Cardiac fibroblast (primary cell): ENCODE measurements around the gene PXDN.
A peak's percentile ranks its signal among the peaks of the same experiment; 100 is the strongest.
"Not testable (repeated sequence)": the region's sequence is repeated elsewhere in the genome, so short reads cannot be mapped to it uniquely, and the experiment has no call there.

Experiments used
- DNase-seq, 2 donors: peaks; one replicate each; pipeline versions ENCODE4 v3.0.0 to v3.0.0-alpha.2; 2010; ENCODE audit warnings: low read depth in 2 of 2
- H3K4me3 ChIP-seq, 2 donors: replicated peaks in 1 of 2; 1 replicate in 1 of 2; 2 replicates in 1 of 2; pipeline ENCODE4 v1.5.1; 2011; ENCODE audit warnings: low read depth in 2 of 2, low read length in 2 of 2, mild to moderate bottlenecking in 2 of 2, moderate library complexity in 1 of 2
- CTCF ChIP-seq: IDR thresholded peaks from one replicate; pipeline ENCODE4 v1.5.1; 2011; ENCODE audit warnings: low read depth, mild to moderate bottlenecking, low read length, inconsistent platforms

The PXDN gene

GRCh38 chr2:1726558-1726957, 17.8 kb downstream of the PXDN start:
- peak overlapping the region in 1 of 2 donors; percentile 25 for H3K4me3 ChIP-seq
- no peak for TF ChIP-seq CTCF
- DNase-seq: no peak

GRCh38 chr2:1724351-1724750, 20.0 kb downstream of the PXDN start:
- not testable (repeated sequence) for DNase-seq, H3K4me3 ChIP-seq

GRCh38 chr2:1723397-1724042, 20.8 kb downstream of the PXDN start:
- DNase-seq: peak in 1 of 2 donors; percentile 79
- TF ChIP-seq CTCF: no peak
- no peak overlapping the region for H3K4me3 ChIP-seq

GRCh38 chr2:1722692-1723091, 21.6 kb downstream of the PXDN start:
- DNase-seq: no peak
- H3K4me3 ChIP-seq: no peak overlapping the region
- no peak for TF ChIP-seq CTCF

- no peak for TF ChIP-seq CTCF
- peak; percentile 85 to 98 for DNase-seq
- peak overlapping the region in 1 of 2 donors; percentile 29 for H3K4me3 ChIP-seq
Observed at GRCh38 chr2:1721706-1722646, 22.3 kb downstream of the PXDN start.

GRCh38 chr2:1718339-1719220, 25.7 kb downstream of the PXDN start:
- no peak for DNase-seq
- no peak for TF ChIP-seq CTCF
- H3K4me3 ChIP-seq: no peak overlapping the region
